ENCODE results near the gene ARHGAP21.

DNA sequence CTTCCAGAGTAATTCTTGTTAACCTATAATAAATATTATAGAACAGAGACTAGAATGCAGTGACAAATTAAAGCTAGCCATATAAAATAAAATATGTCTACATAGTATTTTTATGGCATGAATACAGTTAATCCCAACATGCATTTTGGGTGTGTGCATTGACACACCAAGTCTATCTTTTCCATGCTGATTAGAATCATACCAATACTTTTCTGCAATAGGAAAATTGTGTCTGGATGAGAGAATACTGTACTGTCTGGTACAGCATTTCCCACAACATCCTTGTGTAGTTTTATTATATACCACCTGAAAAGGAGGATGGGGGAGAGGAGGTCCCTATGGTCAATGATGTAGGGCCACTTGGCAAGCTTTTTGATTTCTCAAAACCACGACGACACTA, 100.3 kb downstream of the ARHGAP21 start:
- TF ChIP-seq, protein P1, sequence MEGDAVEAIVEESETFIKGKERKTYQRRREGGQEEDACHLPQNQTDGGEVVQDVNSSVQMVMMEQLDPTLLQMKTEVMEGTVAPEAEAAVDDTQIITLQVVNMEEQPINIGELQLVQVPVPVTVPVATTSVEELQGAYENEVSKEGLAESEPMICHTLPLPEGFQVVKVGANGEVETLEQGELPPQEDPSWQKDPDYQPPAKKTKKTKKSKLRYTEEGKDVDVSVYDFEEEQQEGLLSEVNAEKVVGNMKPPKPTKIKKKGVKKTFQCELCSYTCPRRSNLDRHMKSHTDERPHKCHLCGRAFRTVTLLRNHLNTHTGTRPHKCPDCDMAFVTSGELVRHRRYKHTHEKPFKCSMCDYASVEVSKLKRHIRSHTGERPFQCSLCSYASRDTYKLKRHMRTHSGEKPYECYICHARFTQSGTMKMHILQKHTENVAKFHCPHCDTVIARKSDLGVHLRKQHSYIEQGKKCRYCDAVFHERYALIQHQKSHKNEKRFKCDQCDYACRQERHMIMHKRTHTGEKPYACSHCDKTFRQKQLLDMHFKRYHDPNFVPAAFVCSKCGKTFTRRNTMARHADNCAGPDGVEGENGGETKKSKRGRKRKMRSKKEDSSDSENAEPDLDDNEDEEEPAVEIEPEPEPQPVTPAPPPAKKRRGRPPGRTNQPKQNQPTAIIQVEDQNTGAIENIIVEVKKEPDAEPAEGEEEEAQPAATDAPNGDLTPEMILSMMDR (IDR thresholded peaks at IDR 0.05; ENCODE audit: low read length): no peak
- TF ChIP-seq EZH2 (optimal IDR thresholded peaks at IDR 0.05; ENCODE audit: low read depth, low read length): no peak
- TF ChIP-seq EZH2phosphoT487 (IDR thresholded peaks at IDR 0.05; ENCODE audit: low read length): no peak

All from MM.1S (cell line).